NCI-H69 (cell line): ENCODE data around the gene ZNF101.

Source experiments
- DNase-seq: peaks from one replicate; lab custom pipeline; 2025; lab: John Stamatoyannopoulos, UW

The ZNF101 gene

DNA sequence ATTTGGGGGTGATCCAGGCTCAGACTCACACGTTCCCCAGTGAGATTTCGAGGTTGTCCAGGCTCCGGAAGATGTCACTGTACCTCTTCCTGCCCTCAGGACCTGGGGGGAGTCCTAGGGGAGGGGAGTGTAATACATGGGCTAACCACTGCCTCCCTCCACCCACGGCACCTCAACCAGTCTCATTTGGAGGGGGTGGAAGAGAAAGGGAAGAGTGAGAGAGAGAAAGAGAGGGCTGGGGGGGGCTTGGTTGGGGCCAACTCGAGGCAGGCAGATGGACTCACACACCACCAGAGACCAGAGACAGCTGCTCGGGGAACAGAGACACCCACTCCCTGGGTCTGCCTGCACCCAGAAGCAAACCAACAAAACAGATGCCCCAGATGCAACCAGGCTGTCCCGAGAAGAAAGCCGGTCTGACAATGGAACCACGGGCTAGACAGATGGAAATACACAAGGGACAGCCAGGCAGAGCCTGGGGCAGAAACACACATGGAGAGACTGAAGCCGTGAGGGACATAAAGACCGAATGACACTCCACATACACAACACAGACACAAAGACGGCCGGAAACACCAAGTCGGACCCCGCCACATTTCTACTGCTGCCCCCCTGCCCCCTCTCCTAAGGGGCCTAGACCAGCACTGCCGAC, 26.0 kb upstream of the ZNF101 start:
- peak; percentile 76 for DNase-seq

DNA sequence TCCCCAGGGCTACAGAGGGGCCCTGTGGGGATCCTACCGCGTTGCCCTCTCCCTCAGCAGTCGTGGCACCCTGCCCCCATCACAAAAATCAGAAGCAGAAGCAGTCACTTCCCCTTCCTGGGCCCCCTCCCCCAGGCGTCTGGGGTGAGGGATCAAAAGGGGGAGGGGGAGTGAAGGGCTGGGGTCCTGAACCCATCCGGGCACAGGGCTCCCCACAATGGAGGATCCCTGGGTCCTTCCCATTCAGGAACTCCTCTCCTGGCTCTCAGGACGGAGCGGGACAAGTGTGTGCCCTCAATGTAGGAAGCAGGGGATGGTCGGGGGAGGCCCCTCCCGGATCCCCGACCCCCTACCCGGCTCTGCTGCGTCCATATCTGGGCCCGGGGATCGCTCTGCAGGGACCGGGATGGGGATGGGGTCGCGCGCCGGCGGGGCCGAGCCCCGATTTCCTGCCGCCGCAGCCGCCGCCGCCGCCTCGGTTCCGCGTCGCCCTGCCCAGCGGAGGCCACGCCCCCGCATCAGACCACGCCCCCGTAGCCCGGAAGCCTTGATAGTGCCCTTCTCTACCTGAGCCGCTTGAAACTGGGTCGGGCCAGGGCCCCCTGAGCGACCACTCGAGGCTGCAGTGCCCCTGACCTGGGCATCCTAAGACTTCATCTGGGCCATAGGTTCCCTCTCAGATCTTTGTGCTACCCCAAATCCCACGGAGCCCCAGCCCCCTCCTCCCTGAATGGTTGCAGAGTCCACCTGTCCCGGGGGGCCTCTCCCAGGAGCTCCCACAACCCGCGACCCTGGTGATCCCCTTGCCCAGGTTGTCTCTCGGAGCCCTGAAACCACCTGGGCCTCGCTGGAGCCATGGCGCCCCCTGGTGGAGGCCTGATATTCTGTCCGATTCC, 25.2 kb upstream of the ZNF101 start, which contains the start of gene GMIP:
Gene GMIP (minus strand): TSS at position 500 of the 896 bp plus-strand sequence. CDS start 128 bp downstream, at position 372.
- peak; percentile 87 for DNase-seq

DNA sequence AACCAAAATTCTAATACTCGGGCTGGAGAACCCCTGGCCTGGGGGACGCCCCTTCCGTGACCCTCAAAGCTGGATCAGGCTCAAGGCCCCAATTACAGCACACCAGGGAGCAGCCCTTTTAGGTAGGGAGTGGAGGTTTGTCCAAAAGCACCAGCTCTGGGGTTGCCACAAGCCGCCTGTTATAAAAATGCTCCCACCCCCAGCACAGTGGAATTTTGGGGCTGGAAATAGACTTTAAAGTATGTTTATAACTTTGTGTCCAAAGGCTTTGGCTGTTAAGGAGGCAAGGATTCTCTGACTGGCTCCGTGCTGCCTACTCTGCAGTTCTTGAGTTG, 24.6 kb upstream of the ZNF101 start:
- no peak for DNase-seq

DNA sequence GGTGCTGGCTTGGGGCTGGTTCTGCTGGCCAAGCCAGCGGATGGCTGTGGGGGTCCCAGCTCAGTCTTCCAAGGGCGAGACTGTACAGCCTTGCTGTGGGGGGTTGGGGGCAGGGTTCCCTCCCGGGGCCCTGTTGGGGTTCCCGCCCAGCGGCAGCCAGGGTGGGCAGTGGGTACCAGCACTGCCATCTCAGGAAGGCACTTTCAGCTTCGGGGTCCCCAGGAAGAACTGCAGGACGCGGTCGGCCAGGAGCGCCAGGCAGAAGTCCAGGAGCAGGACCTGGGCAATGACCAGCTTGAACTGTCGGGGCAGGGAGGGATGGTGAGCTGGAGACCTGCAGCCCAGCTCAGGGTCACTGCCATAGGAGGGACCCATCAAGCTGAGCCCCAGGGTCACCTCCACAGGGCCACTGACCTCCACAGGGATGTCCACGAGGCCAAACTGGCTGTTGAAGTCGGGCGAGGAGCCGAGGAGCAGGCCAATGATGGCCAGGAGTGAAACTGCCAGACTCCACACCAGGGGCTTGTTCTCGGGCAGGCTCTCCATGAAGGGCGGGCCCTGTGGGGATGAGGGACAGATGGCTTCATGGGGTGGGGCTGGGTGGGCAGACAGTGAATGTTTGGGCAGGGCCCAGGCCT, 23.3 kb upstream of the ZNF101 start:
- no peak for DNase-seq

DNA sequence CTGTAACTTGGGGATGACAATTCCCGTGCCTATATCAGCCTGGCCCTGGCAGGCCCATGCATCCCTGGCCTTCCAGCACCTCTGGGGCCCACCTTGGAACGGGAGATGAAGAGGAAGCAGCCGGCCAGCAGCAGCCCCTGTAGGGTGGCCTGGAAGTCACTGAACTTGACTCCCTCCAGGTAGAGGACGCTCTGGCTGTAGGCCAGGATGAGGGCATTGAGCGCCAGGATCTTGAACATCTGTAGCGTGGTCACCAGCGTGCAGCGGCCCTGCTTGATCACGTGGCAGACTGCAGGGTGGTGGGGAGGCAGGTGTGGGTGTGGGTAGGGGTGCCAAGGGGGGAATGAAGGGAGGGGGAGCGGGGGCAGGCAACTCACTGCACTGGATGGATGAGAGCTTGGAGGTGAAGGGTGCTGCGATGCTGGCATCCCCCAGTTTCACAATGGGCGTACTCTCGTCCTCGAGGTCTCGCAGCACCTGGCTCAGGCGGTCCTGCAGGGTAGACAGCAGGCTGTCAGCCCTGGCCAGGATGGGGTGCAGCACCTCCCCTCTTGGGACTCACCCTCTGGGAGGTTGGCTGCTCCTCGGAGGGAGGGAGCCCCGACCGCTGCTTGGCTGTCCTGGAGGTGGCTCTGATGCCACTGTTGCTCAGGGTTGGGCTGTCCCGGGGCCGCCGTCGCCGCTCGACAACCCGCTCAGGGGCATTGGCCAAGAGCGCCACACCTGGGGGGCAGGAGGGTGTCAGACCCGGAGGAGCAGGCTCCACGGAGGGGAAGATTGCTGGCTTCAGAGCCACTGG, 21.4 kb upstream of the ZNF101 start:
- DNase-seq: no peak

DNA sequence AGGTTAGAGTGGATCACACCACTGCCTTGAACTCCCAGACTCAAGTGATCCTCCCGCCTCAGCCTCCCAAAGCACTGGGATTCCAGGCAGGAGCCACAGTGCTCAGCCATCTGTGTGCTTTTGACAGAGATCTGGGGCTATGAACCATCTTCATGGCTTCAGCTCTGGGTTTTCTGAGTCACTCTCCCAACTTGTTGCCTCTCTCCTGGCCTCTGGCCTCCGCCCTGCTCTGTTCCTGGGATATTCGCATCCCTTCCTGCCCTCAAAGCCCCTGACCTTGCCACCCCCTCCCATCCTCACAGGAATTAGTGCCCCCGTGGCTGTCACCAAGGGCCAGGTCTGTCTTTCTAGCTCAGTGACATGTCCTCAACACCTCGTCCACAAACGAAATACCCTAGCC, 19.5 kb upstream of the ZNF101 start:
- no peak for DNase-seq

DNA sequence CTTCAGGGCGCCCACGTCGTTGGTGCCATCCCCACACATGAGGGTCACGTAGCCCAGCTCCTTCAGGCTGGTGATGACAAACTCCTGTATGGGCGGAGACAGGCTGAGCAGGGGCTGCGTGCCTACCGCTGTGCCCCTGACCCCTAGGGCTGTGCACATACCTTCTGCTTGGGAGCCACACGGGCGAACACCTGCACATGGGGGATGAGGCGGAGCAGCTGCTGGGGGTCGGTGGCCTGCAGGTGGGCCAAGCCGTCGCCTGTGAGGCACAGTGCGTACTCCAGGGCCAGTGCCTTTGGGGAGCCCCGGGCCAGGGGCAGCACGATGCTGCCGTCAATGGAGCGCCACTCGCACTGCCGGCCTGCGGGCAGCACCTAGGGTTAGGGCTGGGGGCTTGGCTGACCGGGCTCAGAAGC, 19.1 kb upstream of the ZNF101 start:
- DNase-seq: no peak

DNA sequence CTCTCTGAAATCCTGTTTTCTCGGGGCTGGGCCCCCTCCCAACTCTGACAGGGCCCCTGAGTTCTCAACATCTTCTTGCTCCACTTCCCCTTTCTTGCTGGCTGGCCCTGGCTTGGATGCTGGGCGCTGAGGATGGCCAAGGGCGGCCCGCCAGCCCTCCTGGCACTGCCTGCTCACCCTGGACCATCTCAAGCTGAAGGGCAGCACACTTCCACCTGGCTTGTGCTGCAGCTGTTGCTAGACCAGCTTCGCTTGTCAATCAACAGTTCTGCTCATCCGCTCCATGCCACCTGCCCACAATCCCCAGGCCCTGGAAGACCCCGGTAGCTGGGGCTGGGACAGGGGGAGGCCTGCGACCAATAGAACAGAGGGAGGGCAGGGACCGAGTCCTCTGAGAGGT, 18.3 kb upstream of the ZNF101 start:
- DNase-seq: no peak

DNA sequence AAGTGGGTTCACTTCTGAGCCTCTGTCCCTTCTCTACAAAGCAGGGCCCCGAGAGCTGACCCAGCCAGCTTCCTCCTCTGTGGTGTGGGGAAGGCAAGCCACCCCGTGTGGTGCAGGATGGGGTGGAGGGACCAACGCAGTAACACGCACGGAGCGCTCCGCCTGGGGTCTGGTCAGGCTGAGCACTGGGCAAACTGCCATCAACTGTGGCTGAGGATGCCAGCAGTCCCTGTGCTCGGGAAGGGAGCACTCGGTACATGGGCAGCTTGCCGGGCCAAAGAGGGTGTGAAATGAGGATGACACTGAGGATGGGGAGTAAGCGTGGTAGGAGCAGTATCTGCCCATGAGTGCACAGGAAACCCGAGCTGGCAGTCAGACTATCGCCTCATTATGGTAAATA, 17.6 kb upstream of the ZNF101 start:
- DNase-seq: no peak

DNA sequence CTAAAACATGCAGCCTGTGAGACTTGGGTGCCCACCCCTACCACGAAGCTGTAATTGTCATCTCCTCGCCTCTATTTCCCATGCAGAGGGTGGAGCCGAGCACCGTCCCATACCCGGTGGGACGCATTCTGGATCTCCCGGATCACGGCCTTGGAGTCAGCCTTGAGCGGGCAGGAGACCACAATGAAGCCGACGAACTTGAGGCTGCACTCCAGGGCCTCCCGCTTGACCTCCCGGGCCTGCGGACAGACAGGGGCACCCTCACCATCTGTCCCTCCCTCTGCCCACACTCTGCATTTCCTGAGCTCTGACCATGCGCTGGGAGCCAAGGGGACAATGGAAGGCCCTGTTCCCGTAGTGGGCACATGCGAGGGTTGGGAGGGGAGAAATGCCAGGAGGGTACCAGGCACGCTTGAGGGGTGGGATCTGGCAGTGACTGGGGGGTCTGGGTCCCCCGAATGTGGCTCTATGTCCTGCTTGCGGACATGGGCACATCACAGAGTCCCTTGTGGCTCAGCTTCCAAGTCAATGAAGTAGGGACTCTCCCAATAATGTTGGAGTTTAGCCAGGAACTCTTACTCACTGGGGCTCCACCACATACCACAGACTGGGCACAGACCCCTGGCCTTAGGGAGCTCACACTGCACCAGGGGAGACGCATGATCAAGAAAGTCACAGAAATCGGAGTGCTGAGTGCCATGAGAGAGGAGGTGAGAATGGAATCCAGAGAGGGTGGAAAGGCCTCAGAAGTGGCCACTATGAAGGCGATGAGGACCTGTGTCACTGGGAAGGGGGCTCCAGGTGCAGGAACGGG, 15.9 kb upstream of the ZNF101 start:
- no peak for DNase-seq

DNA sequence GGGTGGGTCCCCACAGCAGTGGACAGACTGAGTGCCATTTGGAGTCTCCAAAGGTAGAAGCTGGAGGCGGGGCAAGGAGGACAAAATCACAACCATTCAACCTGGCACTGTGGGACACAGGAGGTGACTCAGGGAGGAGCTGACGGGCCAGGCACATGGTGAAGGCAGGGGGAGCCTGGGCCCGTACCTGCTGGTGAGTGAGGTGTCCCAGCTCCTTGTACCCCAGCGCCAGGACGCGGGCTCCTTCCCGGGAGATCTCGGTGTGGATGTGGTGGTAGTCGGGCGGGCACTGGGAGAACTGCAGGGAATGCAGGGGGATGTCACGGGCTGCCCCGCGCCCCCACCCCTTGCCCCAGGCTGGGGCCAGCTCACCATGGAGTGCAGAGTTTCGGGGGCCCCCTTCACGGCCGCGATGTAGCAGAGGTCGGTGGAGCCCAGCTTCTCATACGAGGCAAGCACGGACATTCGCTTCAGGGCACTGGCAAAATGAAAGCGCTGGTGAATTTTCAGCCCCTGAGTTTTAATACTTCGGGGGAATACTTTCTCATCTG, 15.0 kb upstream of the ZNF101 start:
- DNase-seq: no peak

DNA sequence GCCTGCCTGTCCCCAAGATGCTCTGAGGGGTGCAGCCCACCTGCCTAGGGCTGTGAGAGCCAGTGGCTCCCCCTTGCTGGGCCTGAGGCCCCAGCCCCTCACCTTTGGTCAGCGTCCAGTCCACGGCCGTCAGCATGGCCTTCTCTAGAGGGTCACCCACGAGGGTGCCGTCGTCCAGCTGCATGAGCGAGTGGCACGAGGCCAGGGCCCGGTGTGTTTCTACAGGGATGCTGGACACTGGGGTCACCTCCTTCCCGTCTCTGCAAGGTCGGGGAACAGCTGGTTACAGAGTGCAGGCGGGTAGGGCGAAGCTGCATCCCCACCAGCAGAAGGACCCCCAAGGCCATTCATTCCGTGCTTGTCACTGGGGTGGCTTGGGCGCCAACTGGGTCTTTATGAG, 14.2 kb upstream of the ZNF101 start:
- DNase-seq: no peak

DNA sequence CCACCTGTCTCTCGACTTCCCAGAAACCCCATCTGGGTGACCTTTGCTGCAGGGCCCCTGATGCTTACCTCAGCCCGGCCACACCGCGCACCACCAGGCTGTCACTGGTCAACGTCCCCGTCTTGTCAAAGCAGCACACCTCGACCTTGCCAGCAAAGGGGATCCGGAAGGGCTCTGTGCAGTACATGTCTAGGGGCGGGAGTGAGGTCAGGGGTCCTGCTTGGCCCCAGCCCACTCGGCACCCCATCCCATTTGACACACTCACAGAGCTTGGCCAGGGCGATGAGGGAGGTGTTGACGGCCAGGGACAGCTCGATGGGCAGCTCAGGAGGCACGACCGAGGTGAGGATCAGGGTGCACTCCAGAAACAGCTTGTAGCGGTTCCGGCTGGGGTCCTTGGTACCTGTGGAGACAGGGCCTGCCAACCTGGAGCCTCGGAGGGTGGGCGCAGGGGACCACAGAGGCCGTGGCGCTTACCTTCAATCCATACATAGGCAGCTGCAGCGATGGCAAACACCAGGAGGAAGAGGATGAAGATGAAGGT, 13.5 kb upstream of the ZNF101 start:
- DNase-seq: no peak

DNA sequence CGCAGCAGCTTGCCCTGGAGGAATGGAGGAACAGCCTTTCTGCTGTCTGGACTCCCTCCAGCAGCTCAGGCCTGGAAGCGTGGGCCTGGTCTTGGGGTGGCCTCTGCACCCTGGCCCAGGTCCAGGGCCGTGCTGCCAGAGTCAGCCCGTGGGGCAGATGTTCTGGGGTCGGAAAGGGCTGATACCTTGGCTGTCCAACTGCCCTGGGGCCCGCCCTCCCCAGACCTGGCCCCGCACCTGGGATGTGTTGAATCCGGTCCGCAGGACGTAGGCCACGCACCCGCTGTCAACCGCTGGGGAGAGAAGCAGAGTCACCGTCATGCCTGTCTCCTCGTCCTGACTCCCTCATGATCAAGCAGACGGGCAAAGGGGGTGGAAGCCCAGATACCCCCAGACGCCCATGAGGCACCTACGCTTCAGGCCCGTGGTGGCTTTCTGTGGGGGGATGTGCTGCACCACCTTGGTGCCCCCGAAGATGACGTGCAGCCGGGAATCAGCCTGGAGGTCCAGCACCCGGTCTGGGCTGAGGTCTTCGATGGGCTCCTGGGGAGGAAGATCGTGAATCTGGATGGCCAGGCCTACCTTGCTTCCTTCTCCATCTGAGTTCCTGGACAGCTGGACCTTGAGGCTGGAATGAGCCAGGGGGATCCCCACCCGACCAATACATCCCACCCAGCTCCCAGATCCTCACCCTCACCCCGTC, 12.8 kb upstream of the ZNF101 start:
- no peak for DNase-seq

DNA sequence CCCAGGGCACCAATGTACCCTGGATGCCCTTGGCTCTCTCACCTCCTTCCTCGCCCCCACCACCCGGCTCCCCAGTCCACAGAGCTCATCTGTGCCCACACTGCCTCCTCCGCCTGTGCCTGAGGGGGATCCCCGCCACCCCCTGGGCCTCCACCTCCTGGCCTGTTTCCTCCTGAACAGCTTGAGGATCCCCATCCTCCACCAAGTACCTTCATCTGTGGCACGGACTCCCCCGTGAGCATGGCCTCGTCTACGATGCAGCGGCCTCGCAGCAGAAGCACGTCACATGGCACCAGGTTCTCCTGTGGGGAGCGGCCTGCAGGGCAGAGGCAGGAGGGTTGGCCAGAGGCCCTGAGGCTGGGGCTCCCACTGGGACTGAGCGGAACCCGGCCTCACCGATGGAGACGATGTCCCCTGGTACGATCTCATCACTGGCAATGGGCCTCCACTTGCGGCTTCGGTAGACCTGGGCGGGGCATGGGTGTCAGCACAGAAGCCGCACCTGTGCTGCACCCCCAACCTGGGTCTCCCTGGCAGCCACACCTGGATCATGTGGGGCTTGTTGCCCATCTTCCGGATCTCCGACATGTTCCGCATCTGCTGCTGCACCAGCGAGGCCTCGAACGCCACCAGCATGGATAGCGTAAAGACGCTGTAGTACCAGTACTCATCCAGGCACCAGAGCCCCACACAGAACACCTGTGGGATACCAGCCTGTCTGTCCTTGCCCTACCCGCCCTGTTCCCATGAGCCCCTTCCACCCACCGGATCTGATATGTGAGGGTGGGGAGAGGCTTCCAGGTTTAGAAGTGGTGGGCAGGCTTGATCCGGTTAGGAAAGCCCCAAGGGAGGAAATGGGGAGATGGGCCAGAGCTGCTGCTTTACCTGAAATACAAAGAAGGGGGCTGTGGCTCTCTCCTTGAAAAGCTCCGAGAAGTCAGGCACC, 11.9 kb upstream of the ZNF101 start:
- DNase-seq: no peak

DNA sequence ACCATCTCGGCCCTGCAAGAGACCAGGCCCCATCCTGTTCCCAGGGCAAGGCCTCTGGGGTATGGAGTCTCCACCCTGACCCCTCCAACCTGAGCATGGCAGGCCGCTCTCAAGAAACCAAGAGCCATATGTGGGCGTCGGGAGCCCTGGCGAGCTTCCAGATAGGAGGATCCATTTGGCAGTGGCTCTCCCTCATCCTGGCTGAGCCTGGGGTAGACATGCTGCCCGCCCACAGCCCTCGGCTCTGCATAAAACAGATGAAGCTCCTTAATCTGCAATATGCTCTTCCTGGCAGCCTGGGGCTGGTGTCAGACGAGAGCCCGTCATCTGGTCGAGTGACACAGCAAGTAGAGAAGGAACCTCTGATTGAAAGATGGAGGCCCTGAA, 11.2 kb upstream of the ZNF101 start:
- no peak for DNase-seq

DNA sequence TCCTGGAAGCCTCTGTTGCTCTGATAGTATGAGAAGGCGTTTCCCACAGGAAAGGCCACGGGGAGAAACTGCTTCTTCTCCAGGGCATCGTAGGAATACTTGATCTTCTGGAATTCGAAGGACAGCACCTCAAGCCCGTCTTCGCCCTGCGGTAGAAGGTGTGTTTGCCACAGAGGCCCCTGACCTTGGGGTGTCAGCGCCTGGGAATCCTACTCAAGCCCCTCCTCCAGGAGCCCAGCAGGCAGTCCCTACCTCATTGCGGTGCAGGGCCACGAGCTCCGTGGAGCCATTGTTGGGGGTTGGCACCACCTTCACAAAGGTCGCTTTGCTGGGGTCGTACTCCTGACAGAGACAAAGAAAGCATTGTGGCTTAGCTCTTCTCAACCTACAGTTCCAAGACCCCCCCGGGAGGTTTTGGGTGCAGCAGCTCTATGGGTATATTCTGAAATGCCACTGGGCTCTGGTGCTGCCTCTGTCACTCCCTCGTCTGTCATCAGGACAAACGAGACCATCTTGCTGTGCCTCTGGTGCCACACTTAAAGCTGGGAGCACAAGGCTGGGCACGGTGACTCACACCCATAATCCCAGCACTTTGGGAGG, 8.9 kb upstream of the ZNF101 start:
- DNase-seq: no peak

DNA sequence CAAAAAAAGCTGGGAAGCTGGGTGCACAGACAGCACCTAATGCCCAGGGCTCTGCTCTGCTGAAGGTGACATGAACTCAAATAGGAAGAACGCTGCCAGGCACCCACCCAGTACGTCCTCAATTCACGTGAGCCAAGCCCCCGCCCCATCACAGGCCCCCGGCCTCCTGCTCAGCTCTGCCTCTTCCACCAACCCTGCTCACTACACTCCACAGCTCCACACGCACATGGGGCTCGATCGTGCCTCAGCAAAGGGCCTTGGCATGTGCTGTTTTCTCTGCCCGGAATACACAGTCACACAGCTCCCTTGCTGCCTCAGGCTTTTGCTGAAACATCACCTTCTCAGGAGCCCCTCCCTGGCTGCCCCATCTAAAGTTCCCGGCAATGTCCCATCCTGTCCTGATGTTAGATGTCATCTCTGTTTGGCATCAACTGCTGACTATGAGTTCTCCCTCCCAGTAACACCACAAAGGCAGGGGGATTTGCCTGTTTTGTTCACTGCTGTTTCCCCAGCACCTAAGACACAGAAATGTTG, 7.4 kb upstream of the ZNF101 start:
- DNase-seq: no peak
